ENCODE measurements around the gene GRAP2. TPM values are rescaled to one million over a fixed set of nuclear protein-coding genes. Genes with fewer than 3 reads are reported as not detected.

The GRAP2 gene
- total RNA-seq, 4 donors from 2014 or later, result 1.4 to 5.8 (median 3.9) TPM

- H3K36me3 ChIP-seq, result no peaks in the 10 kb centered on the region
- intact Hi-C loops (cut with DNase I), result no loop called here
- 83% methylated on average over 19 of the region's 27 CpGs for WGBS
- H3K9me3 ChIP-seq, result no peaks in the 10 kb centered on the region
- H3K27me3 ChIP-seq, result peaks cover 0 to 73% (median 0%) of the 10 kb centered on the region in 4 donors
- no peak overlapping the region for H3K4me3 ChIP-seq
- no peak for TF ChIP-seq POLR2AphosphoS5 (IDR thresholded peaks at IDR 0.05)
- no peak for TF ChIP-seq POLR2A (IDR thresholded peaks at IDR 0.05; ENCODE audit: low read depth)
- no peak for TF ChIP-seq EP300 (IDR thresholded peaks at IDR 0.05)
- no peak for TF ChIP-seq CTCF (IDR thresholded peaks at IDR 0.05)
- H3K4me1 ChIP-seq, result peaks cover 0 to 8% (median 0%) of the 10 kb centered on the region in 4 donors
- H3K27ac ChIP-seq (replicated peaks in 1 of 4), result no peak overlapping the region
- no peak for DNase-seq (ENCODE audit: extremely low spot score)
Measured at GRCh38 chr22:40007853-40008710, 107.2 kb downstream of the GRAP2 start.

- peaks cover 0 to 8% (median 0%) of the 10 kb centered on the region in 4 donors for H3K4me1 ChIP-seq
- WGBS, result 61% methylated on average over 5 of the region's 10 CpGs
- no peaks in the 10 kb centered on the region for H3K36me3 ChIP-seq
- intact Hi-C loops (cut with DNase I), result no loop called here
- H3K27ac ChIP-seq (replicated peaks in 1 of 4), result no peak overlapping the region
- no peak overlapping the region for H3K4me3 ChIP-seq
- H3K27me3 ChIP-seq, result peaks cover 0 to 66% (median 0%) of the 10 kb centered on the region in 4 donors
- H3K9me3 ChIP-seq, result no peaks in the 10 kb centered on the region
- TF ChIP-seq CTCF (IDR thresholded peaks at IDR 0.05), result no peak
- no peak for TF ChIP-seq POLR2A (IDR thresholded peaks at IDR 0.05; ENCODE audit: low read depth)
- no peak for TF ChIP-seq POLR2AphosphoS5 (IDR thresholded peaks at IDR 0.05)
- no peak for TF ChIP-seq EP300 (IDR thresholded peaks at IDR 0.05)
- DNase-seq (ENCODE audit: extremely low spot score), result no peak
Measured at GRCh38 chr22:40008726-40009291, 107.9 kb downstream of the GRAP2 start.

GRCh38 chr22:40009292-40009774, 108.4 kb downstream of the GRAP2 start:
- 17% methylated on average over 11 of the region's 11 CpGs for WGBS
- intact Hi-C loops (cut with DNase I), result no loop called here

GRCh38 chr22:40009951-40010671, 109.2 kb downstream of the GRAP2 start:
- 52% methylated on average over 19 of the region's 24 CpGs for WGBS
- peaks cover 0 to 54% (median 0%) of the 10 kb centered on the region in 4 donors for H3K27me3 ChIP-seq
- intact Hi-C loops (cut with DNase I), result no loop called here

More at GRCh38 chr22:40009292-40009774, 108.4 kb downstream of the GRAP2 start:
- TF ChIP-seq POLR2AphosphoS5 (IDR thresholded peaks at IDR 0.05), result no peak
- TF ChIP-seq EP300 (IDR thresholded peaks at IDR 0.05), result no peak
- TF ChIP-seq CTCF (IDR thresholded peaks at IDR 0.05), result no peak
- no peak for TF ChIP-seq POLR2A (IDR thresholded peaks at IDR 0.05; ENCODE audit: low read depth)
- DNase-seq (ENCODE audit: extremely low spot score), result no peak
- Histone ChIP-seq H3K36me3 (no peaks in the 10 kb centered on the region), H3K9me3 (no peaks in the 10 kb centered on the region), H3K4me3 (no peak overlapping the region), H3K27me3 (peaks cover 0 to 60% (median 0%) of the 10 kb centered on the region in 4 donors), H3K27ac (replicated peaks in 1 of 4) (no peak overlapping the region), H3K4me1 (peaks cover 0 to 8% (median 0%) of the 10 kb centered on the region in 4 donors)

More at GRCh38 chr22:40009951-40010671, 109.2 kb downstream of the GRAP2 start:
- Histone ChIP-seq H3K4me3 (no peak overlapping the region), H3K9me3 (no peaks in the 10 kb centered on the region), H3K4me1 (peaks cover 0 to 8% (median 0%) of the 10 kb centered on the region in 4 donors), H3K27ac (replicated peaks in 1 of 4) (no peak overlapping the region), H3K36me3 (no peaks in the 10 kb centered on the region)
- TF ChIP-seq POLR2AphosphoS5 (IDR thresholded peaks at IDR 0.05) (no peak), EP300 (IDR thresholded peaks at IDR 0.05) (no peak), POLR2A (IDR thresholded peaks at IDR 0.05; ENCODE audit: low read depth) (no peak), CTCF (IDR thresholded peaks at IDR 0.05) (no peak)
- DNase-seq (ENCODE audit: extremely low spot score), result no peak

Data from esophagus muscularis mucosa (tissue), 4 donors.